Thoracic aorta (tissue), 2 donors: ENCODE results near the gene TWSG1. TPM values are rescaled to one million over a fixed set of nuclear protein-coding genes. Genes with fewer than 3 reads are reported as not detected.
"Not testable (repeated sequence)": the region's sequence is repeated elsewhere in the genome, so short reads cannot be mapped to it uniquely, and the experiment has no call there.

Source experiments
- ATAC-seq: fragments of 150-250 bp; one replicate; pipeline ENCODE4 v1.8.0; 2017; ENCODE audit warnings: low read depth; ENCODE audit not compliant: insufficient number of reproducible peaks, low FRiP score
- DNase-seq: peaks from one replicate; pipeline ENCODE4 v3.0.0-alpha.2; 2020; ENCODE audit warnings: low spot score
- H3K27ac ChIP-seq, 2 donors: fragments of 200-600 bp; sonication (generic); 1 replicate in 1 of 2; 2 replicates in 1 of 2; pipeline ENCODE4 v1.5.1; 2016; ENCODE audit warnings: mild to moderate bottlenecking in 2 of 2, moderate library complexity in 2 of 2
- H3K27me3 ChIP-seq: fragments of 200-600 bp; sonication (generic); replicated peaks from 2 replicates; pipeline ENCODE4 v1.6.0; 2016; ENCODE audit warnings: mild to moderate bottlenecking; ENCODE audit not compliant: insufficient read depth
- H3K36me3 ChIP-seq: fragments of 200-600 bp; sonication (generic); one replicate; pipeline ENCODE4 v1.5.1; 2016
- H3K4me1 ChIP-seq, 2 donors: fragments of 200-600 bp; sonication (generic); 1 replicate in 1 of 2; 2 replicates in 1 of 2; pipeline versions ENCODE4 v1.5.1 to v1.6.0; 2016; ENCODE audit warnings: low read depth in 2 of 2, mild to moderate bottlenecking in 1 of 2; ENCODE audit not compliant: control insufficient read depth in 1 of 2
- H3K4me3 ChIP-seq: fragments of 200-600 bp; sonication (generic); 2 replicates; pipeline ENCODE4 v1.5.1; 2016; ENCODE audit warnings: mild to moderate bottlenecking
- H3K9me3 ChIP-seq: fragments of 200-600 bp; sonication (generic); 2 replicates; pipeline ENCODE4 v1.5.1; 2016
- total RNA-seq, 2 donors: library from RNA; depleted of rRNA; stranded (reverse); fragments of >200 nt; gene quantifications; one replicate each; pipeline versions ENCODE4 v1.1.0 to v1.2.3, GENCODE V29; 2016
- TF ChIP-seq, protein P1 (sequence below): fragments of 200-600 bp; sonication (generic); IDR thresholded peaks from one replicate; pipeline ENCODE4 v1.5.1; 2019; ENCODE audit warnings: antibody characterized with exemption

The TWSG1 gene
- total RNA-seq, 2 donors from 2014 or later = 107 to 130 TPM

DNA sequence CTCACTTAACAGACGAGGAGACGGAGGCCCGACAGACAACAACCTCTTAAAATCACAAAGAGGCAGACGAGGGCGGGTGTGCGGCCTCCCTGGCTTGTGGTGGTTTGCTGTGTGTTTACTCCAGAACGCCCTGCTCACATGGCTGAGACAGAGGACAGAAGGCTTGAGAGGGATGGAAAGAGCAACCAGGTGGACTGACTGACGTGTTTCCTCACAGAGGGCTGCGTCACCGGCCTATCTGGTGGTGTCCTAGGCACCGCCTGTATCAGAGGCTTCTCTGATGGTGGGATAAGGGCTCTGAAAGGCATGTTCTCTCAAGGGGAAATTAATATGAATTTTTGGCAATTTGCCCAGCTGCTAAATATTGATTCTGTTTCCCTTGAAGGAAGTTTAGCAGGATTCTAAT is 93.7 kb downstream of the TWSG1 start:
- peaks cover 3% of the 10 kb centered on the region for H3K9me3 ChIP-seq
- DNase-seq (no peak), ATAC-seq (no peak)
- H3K27ac ChIP-seq = no peak overlapping the region
- peaks cover 0 to 10% of the 10 kb centered on the region in 2 donors for H3K4me1 ChIP-seq
- no peak overlapping the region for H3K4me3 ChIP-seq
- TF ChIP-seq, protein P1, sequence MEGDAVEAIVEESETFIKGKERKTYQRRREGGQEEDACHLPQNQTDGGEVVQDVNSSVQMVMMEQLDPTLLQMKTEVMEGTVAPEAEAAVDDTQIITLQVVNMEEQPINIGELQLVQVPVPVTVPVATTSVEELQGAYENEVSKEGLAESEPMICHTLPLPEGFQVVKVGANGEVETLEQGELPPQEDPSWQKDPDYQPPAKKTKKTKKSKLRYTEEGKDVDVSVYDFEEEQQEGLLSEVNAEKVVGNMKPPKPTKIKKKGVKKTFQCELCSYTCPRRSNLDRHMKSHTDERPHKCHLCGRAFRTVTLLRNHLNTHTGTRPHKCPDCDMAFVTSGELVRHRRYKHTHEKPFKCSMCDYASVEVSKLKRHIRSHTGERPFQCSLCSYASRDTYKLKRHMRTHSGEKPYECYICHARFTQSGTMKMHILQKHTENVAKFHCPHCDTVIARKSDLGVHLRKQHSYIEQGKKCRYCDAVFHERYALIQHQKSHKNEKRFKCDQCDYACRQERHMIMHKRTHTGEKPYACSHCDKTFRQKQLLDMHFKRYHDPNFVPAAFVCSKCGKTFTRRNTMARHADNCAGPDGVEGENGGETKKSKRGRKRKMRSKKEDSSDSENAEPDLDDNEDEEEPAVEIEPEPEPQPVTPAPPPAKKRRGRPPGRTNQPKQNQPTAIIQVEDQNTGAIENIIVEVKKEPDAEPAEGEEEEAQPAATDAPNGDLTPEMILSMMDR = no peak
- no peaks in the 10 kb centered on the region for H3K27me3 ChIP-seq
- H3K36me3 ChIP-seq = no peaks in the 10 kb centered on the region

GRCh38 chr18:9428862-9429661 is 94.5 kb downstream of the TWSG1 start:
- Histone ChIP-seq H3K27me3 (no peaks in the 10 kb centered on the region), H3K36me3 (no peaks in the 10 kb centered on the region), H3K4me1 (peaks cover 0 to 10% of the 10 kb centered on the region in 2 donors), H3K4me3 (no peak overlapping the region), H3K27ac (no peak overlapping the region), H3K9me3 (peaks cover 1% of the 10 kb centered on the region)
- TF ChIP-seq, protein P1 = no peak
- DNase-seq (no peak), ATAC-seq (no peak)

- ATAC-seq (no peak), DNase-seq (no peak)
- Histone ChIP-seq H3K27me3 (no peaks in the 10 kb centered on the region), H3K4me1 (peaks cover 0 to 10% of the 10 kb centered on the region in 2 donors), H3K4me3 (no peak overlapping the region), H3K9me3 (no peaks in the 10 kb centered on the region), H3K27ac (no peak overlapping the region), H3K36me3 (no peaks in the 10 kb centered on the region)
- TF ChIP-seq, protein P1 = no peak
These were observed 95.1 kb downstream of the TWSG1 start for GRCh38 chr18:9429662-9429993.

DNA sequence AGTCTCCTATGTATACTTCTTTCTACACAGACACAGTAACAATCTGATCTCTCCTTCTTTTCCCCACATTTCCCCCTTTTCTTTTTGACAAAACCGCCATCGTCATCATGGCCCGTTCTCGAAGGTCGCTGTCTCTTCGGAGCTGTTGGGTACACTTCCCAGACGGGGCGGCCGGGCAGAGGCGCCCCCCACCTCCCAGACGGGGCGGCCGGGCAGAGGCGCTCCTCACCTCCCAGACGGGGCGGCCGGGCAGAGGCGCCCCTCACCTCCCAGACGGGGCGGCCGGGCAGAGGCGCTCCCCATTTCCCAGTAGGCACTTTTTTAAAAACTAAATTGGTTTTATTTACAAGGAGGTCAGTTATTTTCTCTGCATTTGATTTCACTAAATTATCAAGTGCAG is 95.7 kb downstream of the TWSG1 start:
- H3K4me3 ChIP-seq, H3K36me3 ChIP-seq, DNase-seq, H3K27ac ChIP-seq, H3K27me3 ChIP-seq, ATAC-seq, H3K9me3 ChIP-seq: not testable (repeated sequence)
- peaks cover 0 to 10% of the 10 kb centered on the region in 2 donors for H3K4me1 ChIP-seq

DNA sequence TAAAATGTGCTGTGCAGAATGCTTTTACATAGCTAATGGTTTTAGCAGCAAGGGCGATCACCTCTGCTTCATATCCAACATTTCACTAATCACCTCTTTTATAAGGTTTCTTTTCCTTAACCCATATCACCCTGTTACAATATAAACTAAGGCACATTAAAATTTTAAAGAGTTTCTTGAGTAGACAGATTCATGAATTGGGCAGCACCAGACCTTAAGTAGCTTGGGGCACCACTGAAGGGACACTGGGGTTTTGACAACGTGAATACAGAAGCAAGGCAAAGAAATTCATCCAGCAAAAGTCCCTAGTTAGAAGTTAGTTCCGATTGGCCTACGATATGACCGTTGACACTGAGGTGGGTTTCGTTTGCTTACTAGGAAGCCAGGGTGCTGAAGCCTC is 96.7 kb downstream of the TWSG1 start:
- no peak for DNase-seq

GRCh38 chr18:9433122-9433521 is 98.5 kb downstream of the TWSG1 start:
- DNase-seq, H3K36me3 ChIP-seq, H3K4me3 ChIP-seq, H3K9me3 ChIP-seq, H3K27me3 ChIP-seq, H3K27ac ChIP-seq, ATAC-seq: not testable (repeated sequence)
- H3K4me1 ChIP-seq = peaks cover 7 to 23% of the 10 kb centered on the region in 2 donors

More for the DNA sequence above, 96.7 kb downstream of the TWSG1 start:
- Histone ChIP-seq H3K36me3 (no peaks in the 10 kb centered on the region), H3K27me3 (no peaks in the 10 kb centered on the region), H3K9me3 (no peaks in the 10 kb centered on the region), H3K27ac (no peak overlapping the region), H3K4me1 (peaks cover 2 to 12% of the 10 kb centered on the region in 2 donors), H3K4me3 (no peak overlapping the region)
- TF ChIP-seq, protein P1 = no peak
- no peak for ATAC-seq
